Gastrocnemius medialis (tissue), 4 donors: ENCODE measurements around the gene B2M. TPM values are rescaled to one million over a fixed set of nuclear protein-coding genes. Genes with fewer than 3 reads are reported as not detected.
"Not testable (repeated sequence)": the region's sequence is repeated elsewhere in the genome, so short reads cannot be mapped to it uniquely, and the experiment has no call there.

ENCODE experiments used
- ATAC-seq, 2 donors: fragments of 150-250 bp; one replicate each; pipeline ENCODE4 v1.9.1; 2016
- DNase-seq, 2 donors: peaks; one replicate each; pipeline ENCODE4 v3.0.0-alpha.2; 2019
- H3K27ac ChIP-seq, 4 donors: fragments of 200-600 bp; sonication (generic); 1 replicate in 1 of 4; 2 replicates in 3 of 4; pipeline ENCODE4 v1.5.1; 2016 to 2018; ENCODE audit warnings: mild to moderate bottlenecking in 2 of 4, moderate library complexity in 1 of 4
- H3K27me3 ChIP-seq, 3 donors: fragments of 200-600 bp; sonication (generic) in 2 of 3; 1 replicate in 1 of 3; 2 replicates in 2 of 3; pipeline versions ENCODE4 v1.5.1 to v1.6.0; 2016 to 2019; ENCODE audit warnings: mild to moderate bottlenecking in 1 of 3, moderate library complexity in 1 of 3
- H3K36me3 ChIP-seq, 2 donors: fragments of 200-600 bp; sonication (generic) in 1 of 2; one replicate each; pipeline ENCODE4 v1.5.1; 2017 to 2018
- H3K4me1 ChIP-seq, 2 donors: fragments of 200-600 bp; sonication (generic) in 1 of 2; one replicate each; pipeline ENCODE4 v1.5.1; 2016 to 2017; ENCODE audit warnings: mild to moderate bottlenecking in 2 of 2
- H3K4me3 ChIP-seq, 4 donors: fragments of 200-600 bp; sonication (generic) in 3 of 4; 1 replicate in 1 of 4; 2 replicates in 3 of 4; pipeline ENCODE4 v1.5.1; 2016 to 2019; ENCODE audit warnings: mild to moderate bottlenecking in 2 of 4
- H3K9me3 ChIP-seq, 3 donors: fragments of 200-600 bp; sonication (generic) in 2 of 3; 1 replicate in 1 of 3; 2 replicates in 2 of 3; pipeline ENCODE4 v1.5.1; 2016 to 2019
- CTCF ChIP-seq, 5 experiments: fragments of 450-650 bp in 3 of 5; fragments of 200-600 bp in 2 of 5; sonication (generic) in 2 of 5; IDR thresholded peaks in 4 of 5; conservative IDR thresholded peaks in 1 of 5; 1 replicate in 4 of 5; 2 replicates in 1 of 5; pipeline ENCODE4 v1.5.1; 2016 to 2019; ENCODE audit warnings: antibody characterized with exemption in 5 of 5, mild to moderate bottlenecking in 3 of 5, moderate library complexity in 3 of 5
- POLR2A ChIP-seq, 2 donors: fragments of 450-650 bp; IDR thresholded peaks; one replicate each; pipeline ENCODE4 v1.6.1; 2017; ENCODE audit warnings: antibody characterized with exemption in 2 of 2, mild to moderate bottlenecking in 2 of 2, moderate library complexity in 2 of 2
- in situ Hi-C, 4 donors: fragments of 200-750 bp; cut with MboI; loops; one replicate each; pipeline versions ENCODE4 v1.15.0 to v1.8.0; 2017; ENCODE audit warnings: low sequenced_read_pairs in 4 of 4
- intact Hi-C: fragments of 100-400 bp; cut with DNase I; formaldehyde crosslinking; loops from one replicate; pipeline ENCODE4 v1.15.1; 2023; ENCODE audit warnings: low total_unique reads
- total RNA-seq, 4 donors: library from RNA; depleted of rRNA; stranded (reverse); fragments of >200 nt; gene quantifications; one replicate each; pipeline versions ENCODE4 v1.1.0 to v1.2.3, GENCODE V29; 2016

Gene B2M
- total RNA-seq, 4 donors from 2014 or later: 787 to 1,106 (median 928) TPM

- no peak overlapping the region for H3K27ac ChIP-seq
- no peak for DNase-seq
- no peaks in the 10 kb centered on the region for H3K4me1 ChIP-seq
- no peaks in the 10 kb centered on the region for H3K36me3 ChIP-seq
- in situ Hi-C loops (no loop called here), intact Hi-C loops (no loop called here)
- H3K4me3 ChIP-seq: no peak overlapping the region
- TF ChIP-seq POLR2A (IDR thresholded peaks at IDR 0.05): no peak
- TF ChIP-seq CTCF (IDR thresholded peaks at IDR 0.05 in 4 of 5, conservative IDR thresholded peaks at IDR 0.05 in 1 of 5): no peak
- H3K27me3 ChIP-seq: peaks cover 0 to 1% (median 0%) of the 10 kb centered on the region in 3 donors
- ATAC-seq: no peak
- H3K9me3 ChIP-seq: no peaks in the 10 kb centered on the region
These were observed 16.0 kb upstream of the B2M start for GRCh38 chr15:44695294-44695693.

- ATAC-seq: no peak
These were observed 14.3 kb upstream of the B2M start for GRCh38 chr15:44697014-44697413.

GRCh38 chr15:44698641-44699040, 12.7 kb upstream of the B2M start:
- Histone ChIP-seq H3K27ac (no peak overlapping the region), H3K4me3 (no peak overlapping the region), H3K4me1 (no peaks in the 10 kb centered on the region), H3K9me3 (no peaks in the 10 kb centered on the region), H3K36me3 (no peaks in the 10 kb centered on the region), H3K27me3 (peaks cover 0 to 4% (median 0%) of the 10 kb centered on the region in 3 donors)
- no peak for TF ChIP-seq POLR2A (IDR thresholded peaks at IDR 0.05)
- no peak for TF ChIP-seq CTCF (IDR thresholded peaks at IDR 0.05 in 4 of 5, conservative IDR thresholded peaks at IDR 0.05 in 1 of 5)
- ATAC-seq (no peak), DNase-seq (no peak)
- intact Hi-C loops: no loop called here
- in situ Hi-C loops: no loop called here

More at GRCh38 chr15:44697014-44697413, 14.3 kb upstream of the B2M start:
- Histone ChIP-seq H3K4me1 (no peaks in the 10 kb centered on the region), H3K4me3 (no peak overlapping the region), H3K27me3 (peaks cover 0 to 4% (median 0%) of the 10 kb centered on the region in 3 donors), H3K9me3 (no peaks in the 10 kb centered on the region), H3K36me3 (no peaks in the 10 kb centered on the region), H3K27ac (no peak overlapping the region)
- intact Hi-C loops (no loop called here), in situ Hi-C loops (no loop called here)
- no peak for DNase-seq
- TF ChIP-seq CTCF (IDR thresholded peaks at IDR 0.05 in 4 of 5, conservative IDR thresholded peaks at IDR 0.05 in 1 of 5) (no peak), POLR2A (IDR thresholded peaks at IDR 0.05) (no peak)

- intact Hi-C loops, H3K27me3 ChIP-seq, H3K27ac ChIP-seq, H3K9me3 ChIP-seq, ATAC-seq, H3K36me3 ChIP-seq, DNase-seq, H3K4me1 ChIP-seq, H3K4me3 ChIP-seq: not testable (repeated sequence)
- in situ Hi-C loops: loop anchor here in 1 of 4 donors (25.0 kb wide), 1 partner anchor 913 kb away; the partner anchor contains the start of genes ELL3 and SERF2
These were observed 10.6 kb upstream of the B2M start for GRCh38 chr15:44700676-44701075.

GRCh38 chr15:44705986-44706385, 5.3 kb upstream of the B2M start:
- Histone ChIP-seq H3K4me1 (peaks cover 0 to 8% of the 10 kb centered on the region in 2 donors), H3K9me3 (no peaks in the 10 kb centered on the region), H3K27me3 (no peaks in the 10 kb centered on the region), H3K4me3 (no peak overlapping the region), H3K27ac (no peak overlapping the region), H3K36me3 (no peaks in the 10 kb centered on the region)
- no peak for TF ChIP-seq CTCF (IDR thresholded peaks at IDR 0.05 in 4 of 5, conservative IDR thresholded peaks at IDR 0.05 in 1 of 5)
- DNase-seq (no peak), ATAC-seq (no peak)
- intact Hi-C loops: no loop called here
- in situ Hi-C loops: loop anchor here in 1 of 4 donors (25.0 kb wide), 1 partner anchor 919 kb away; the partner anchor contains the start of genes ELL3 and SERF2
